Amniotic stem cell (primary cell): ENCODE results near the gene CREB5.
"Not testable (repeated sequence)": the region's sequence is repeated elsewhere in the genome, so short reads cannot be mapped to it uniquely, and the experiment has no call there.

Source experiments
- DNase-seq: peaks from one replicate; lab custom pipeline; 2025; lab: John Stamatoyannopoulos, UW

Gene CREB5

GRCh38 chr7:28582226-28582625 lies 169.9 kb downstream of the CREB5 start:
- no peak for DNase-seq

GRCh38 chr7:28584235-28584634 lies 171.9 kb downstream of the CREB5 start:
- DNase-seq = no peak

GRCh38 chr7:28586736-28587135 lies 174.4 kb downstream of the CREB5 start:
- no peak for DNase-seq

GRCh38 chr7:28587211-28587610 lies 174.9 kb downstream of the CREB5 start:
- DNase-seq = no peak

- DNase-seq = no peak
These were observed 176.3 kb downstream of the CREB5 start for GRCh38 chr7:28588602-28589001.

GRCh38 chr7:28591041-28591674 lies 178.8 kb downstream of the CREB5 start:
- no peak for DNase-seq

- DNase-seq = no peak
These were observed 179.5 kb downstream of the CREB5 start for GRCh38 chr7:28591725-28592349.

- no peak for DNase-seq
These were observed 180.5 kb downstream of the CREB5 start for GRCh38 chr7:28592861-28593260.

GRCh38 chr7:28595076-28595475 lies 182.8 kb downstream of the CREB5 start:
- no peak for DNase-seq

- no peak for DNase-seq
These were observed 183.5 kb downstream of the CREB5 start for GRCh38 chr7:28595801-28596200.

GRCh38 chr7:28596245-28596935 lies 184.1 kb downstream of the CREB5 start:
- no peak for DNase-seq

- no peak for DNase-seq
These were observed 185.0 kb downstream of the CREB5 start for GRCh38 chr7:28597284-28597683.

GRCh38 chr7:28598037-28598436 lies 185.7 kb downstream of the CREB5 start:
- DNase-seq = not testable (repeated sequence)

- no peak for DNase-seq
These were observed 186.3 kb downstream of the CREB5 start for GRCh38 chr7:28598586-28598985.

- no peak for DNase-seq
These were observed 187.1 kb downstream of the CREB5 start for GRCh38 chr7:28599411-28599810.

GRCh38 chr7:28602282-28602681 lies 190.0 kb downstream of the CREB5 start:
- no peak for DNase-seq

- no peak for DNase-seq
These were observed 193.2 kb downstream of the CREB5 start for GRCh38 chr7:28605427-28606085.

- DNase-seq = no peak
These were observed 194.1 kb downstream of the CREB5 start for GRCh38 chr7:28606421-28606820.

- DNase-seq = no peak
These were observed 195.5 kb downstream of the CREB5 start for GRCh38 chr7:28607855-28608193.

GRCh38 chr7:28608237-28608656 lies 195.9 kb downstream of the CREB5 start:
- DNase-seq = no peak

GRCh38 chr7:28608731-28609130 lies 196.4 kb downstream of the CREB5 start:
- no peak for DNase-seq

- no peak for DNase-seq
These were observed 197.3 kb downstream of the CREB5 start for GRCh38 chr7:28609608-28610007.

- not testable (repeated sequence) for DNase-seq
These were observed 199.1 kb downstream of the CREB5 start for GRCh38 chr7:28611399-28611897.
